A549 (cell line): Measurements from ENCODE around the gene PCK1. TPM values are rescaled to one million over a fixed set of nuclear protein-coding genes. Genes with fewer than 3 reads are reported as not detected.

Source experiments
- ATAC-seq, 2 experiments: fragments of 200-7000 bp in 1 of 2; fragments of >200 bp in 1 of 2; cut with Nextera tagmentation in 1 of 2; cut with Tn5 transposase in 1 of 2; 3 replicates each; pipeline versions ENCODE4 v1.8.0 to v1.9.1; 2018 to 2020; ENCODE audit warnings: mild to moderate bottlenecking in 1 of 2, moderate library complexity in 1 of 2
- CTCF ChIA-PET: fragments of 300-600 bp; sonication (Branson Sonifier 250); formaldehyde crosslinking; extraction: SDS; loops from one replicate; lab custom pipeline; 2021; ENCODE audit warnings: antibody characterized with exemption, inconsistent platforms; lab: Yijun Ruan, JAX
- POLR2A ChIA-PET: fragments of 350-600 bp; formaldehyde crosslinking; extraction: SDS; loops from one replicate; lab custom pipeline; 2021; ENCODE audit warnings: antibody characterized with exemption, inconsistent platforms; lab: Yijun Ruan, JAX
- DNase-seq, 2 experiments: peaks; one replicate each; pipeline versions ENCODE4 v3.0.0 to v3.0.0-alpha.2; 2011 to 2016; ENCODE audit warnings: low read depth in 1 of 2, low spot score in 1 of 2
- FAIRE-seq: peaks from 2 replicates; lab custom pipeline; 2011; peaks lifted over from hg19 to GRCh38; lab: Jason Lieb, UNC
- H3K27ac ChIP-seq, 2 experiments: fragments of >200 bp; sonication (Bioruptor Twin); formaldehyde crosslinking; 3 replicates each; pipeline ENCODE4 v1.5.1; 2016 to 2017
- H3K4me1 ChIP-seq: fragments of >200 bp; sonication (Bioruptor Twin); formaldehyde crosslinking; 3 replicates; pipeline ENCODE4 v1.6.1; 2016
- H3K4me2 ChIP-seq: fragments of >200 bp; sonication (Bioruptor Twin); formaldehyde crosslinking; 3 replicates; pipeline ENCODE4 v1.6.1; 2016
- H3K4me3 ChIP-seq: fragments of >200 bp; sonication (Bioruptor Twin); formaldehyde crosslinking; 3 replicates; pipeline ENCODE4 v1.5.1; 2016
- H3K9me3 ChIP-seq: fragments of >200 bp; sonication (Bioruptor Twin); formaldehyde crosslinking; 3 replicates; pipeline ENCODE4 v1.6.1; 2016
- BCL3 ChIP-seq: fragments of >200 bp; sonication (Bioruptor Twin); formaldehyde crosslinking; IDR thresholded peaks from 3 replicates; pipeline ENCODE4 v1.6.1; 2016
- BHLHE40 ChIP-seq: IDR thresholded peaks from 2 replicates; pipeline ENCODE4 v1.6.1; 2012; ENCODE audit warnings: low read depth, low read length, inconsistent platforms
- ELK1 ChIP-seq: fragments of 150-350 bp; IDR thresholded peaks from 2 replicates; pipeline ENCODE4 v1.6.1; 2014; ENCODE audit warnings: low read depth, mild to moderate bottlenecking, low read length
- GATA3 ChIP-seq: IDR thresholded peaks from 2 replicates; pipeline ENCODE4 v1.6.1; 2012; ENCODE audit warnings: borderline replicate concordance
- JUN ChIP-seq, 2 experiments: fragments of >200 bp; sonication (Bioruptor Twin); formaldehyde crosslinking; IDR thresholded peaks; 2 replicates in 1 of 2; 3 replicates in 1 of 2; pipeline ENCODE4 v1.6.1; 2016 to 2017
- MAX ChIP-seq: IDR thresholded peaks from 2 replicates; pipeline ENCODE4 v1.6.1; 2012
- MAZ ChIP-seq: fragments of 150-350 bp; IDR thresholded peaks from 2 replicates; pipeline ENCODE4 v1.6.1; 2014; ENCODE audit warnings: antibody characterized with exemption, low read depth, low read length, borderline replicate concordance
- PHF8 ChIP-seq: fragments of 200-600 bp; sonication (generic); IDR thresholded peaks from 2 replicates; pipeline ENCODE4 v1.6.1; 2016; ENCODE audit warnings: low read depth, mild to moderate bottlenecking, antibody characterized with exemption, moderate library complexity, borderline replicate concordance
- RAD21 ChIP-seq, 2 experiments: fragments of >200 bp in 1 of 2; sonication (Bioruptor Twin) in 1 of 2; formaldehyde crosslinking in 1 of 2; IDR thresholded peaks in 1 of 2; conservative IDR thresholded peaks in 1 of 2; 2 replicates in 1 of 2; 3 replicates in 1 of 2; pipeline ENCODE4 v1.6.1; 2012 to 2018; ENCODE audit warnings: inconsistent platforms in 1 of 2
- RCOR1 ChIP-seq: fragments of 150-350 bp; IDR thresholded peaks from 2 replicates; pipeline ENCODE4 v1.6.1; 2014; ENCODE audit warnings: antibody characterized with exemption, low read length, low read depth
- USF2 ChIP-seq: fragments of 450-650 bp; IDR thresholded peaks from 2 replicates; pipeline ENCODE4 v1.6.1; 2014; ENCODE audit warnings: antibody characterized with exemption
- ZC3H11A ChIP-seq: fragments of 450-650 bp; IDR thresholded peaks from 2 replicates; pipeline ENCODE4 v1.6.1; 2014; ENCODE audit warnings: antibody characterized with exemption, mild to moderate bottlenecking
- WGBS: methylation state at CpG from one replicate; pipeline ENCODE4 v1.1.6; 2017; ENCODE audit errors: missing lambda C conversion rate; 5-methylcytosine and 5-hydroxymethylcytosine counted together
- polyA plus RNA-seq, 4 experiments: library from polyadenylated mRNA; depleted of rRNA in 3 of 4; stranded (reverse); fragments of >200 nt; fragmentation: RNase III in 1 of 4; extraction: RNeasy Plus Mini Kit Qiagen cat#74134 plus additional on column Dnase treatment in 1 of 4; gene quantifications; 2 replicates in 3 of 4; 3 replicates in 1 of 4; pipeline ENCODE4 v1.2.3, GENCODE V29; 2011 to 2017
- TF ChIP-seq, protein P1 (sequence below): fragments of 200-600 bp; sonication (generic); IDR thresholded peaks from 2 replicates; pipeline ENCODE4 v1.6.1; 2016; ENCODE audit warnings: antibody characterized with exemption, mild to moderate bottlenecking, moderate library complexity
- TF ChIP-seq, protein P2 (sequence below): fragments of >200 bp; sonication (Bioruptor Twin); formaldehyde crosslinking; IDR thresholded peaks from 3 replicates; pipeline ENCODE4 v1.5.1; 2016
- TF ChIP-seq, protein P3 (sequence below): fragments of >200 bp; sonication (Bioruptor Twin); formaldehyde crosslinking; IDR thresholded peaks from 2 replicates; pipeline ENCODE4 v1.6.1; 2016

The PCK1 gene
- polyA plus RNA-seq, 2 of the 4 experiments (the other 2 are of a cell fraction) = 0.04 to 0.12 TPM

DNA sequence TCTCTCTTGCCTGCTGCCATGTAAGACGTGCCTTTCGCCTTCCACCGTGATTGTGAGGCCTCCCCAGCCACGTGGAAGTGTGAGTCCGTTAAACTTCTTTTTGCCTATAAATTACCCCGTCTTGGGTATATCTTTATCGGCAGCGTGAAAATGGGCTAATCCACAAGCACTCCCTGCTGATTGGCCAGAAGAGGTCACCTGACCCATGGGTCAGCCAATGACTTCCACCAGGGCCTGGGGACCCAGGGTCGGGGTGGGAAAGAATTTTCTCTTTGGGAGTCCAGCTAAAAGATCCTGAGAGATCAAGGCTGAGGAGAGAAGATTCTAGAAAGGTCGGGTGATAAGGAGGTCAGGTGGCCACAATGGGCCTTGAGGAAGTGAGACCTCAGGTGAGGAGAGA is 42.2 kb downstream of the PCK1 start:
- CTCF ChIA-PET = interaction anchor here (0.6 to 11.3 kb wide), 5 partner anchors 20 to 1893 kb away, joined by 3 to 324 read pairs (median 7); no protein-coding TSS in a partner anchor
- no peak for ATAC-seq
- Histone ChIP-seq H3K4me1 (peaks cover 8% of the 10 kb centered on the region; the same call in 1 of the 3 replicates), H3K27ac (no peak overlapping the region), H3K9me3 (no peaks in the 10 kb centered on the region), H3K4me2 (no peak overlapping the region), H3K4me3 (no peak overlapping the region)
- POLR2A ChIA-PET = no interaction called here
- 71% methylated on average over 10 of the region's 10 CpGs for WGBS
- TF ChIP-seq BHLHE40 = no peak
- no peak for TF ChIP-seq MAZ
- no peak for TF ChIP-seq RCOR1
- no peak for DNase-seq
- FAIRE-seq = no peak

DNA sequence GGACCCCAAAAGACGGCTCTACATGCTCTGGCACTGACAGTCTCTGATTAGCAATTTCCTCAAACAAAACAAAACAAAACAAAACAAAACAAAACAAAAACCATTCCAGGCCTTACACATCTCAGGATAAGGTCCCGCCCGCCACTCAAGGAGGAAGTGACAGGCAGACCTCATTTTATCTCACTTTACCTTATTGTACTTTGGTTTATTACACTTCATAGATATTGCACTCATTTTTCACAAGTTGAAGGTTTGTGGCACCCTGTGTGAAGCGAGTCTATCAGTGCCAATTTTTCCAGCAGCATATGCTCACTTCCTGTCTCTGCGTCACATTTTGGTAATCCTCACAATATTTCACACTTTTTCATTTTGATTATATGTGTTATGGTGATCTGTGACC is 44.1 kb downstream of the PCK1 start:
- ATAC-seq (no peak), FAIRE-seq (no peak)
- TF ChIP-seq ELK1 (no peak), USF2 (no peak), JUN (IDR thresholded peaks at IDR 0.05) (no peak), PHF8 (no peak), MAZ (no peak), MAX (no peak), RAD21 (conservative IDR thresholded peaks at IDR 0.05 in 1 of 2, IDR thresholded peaks at IDR 0.05 in 1 of 2) (no peak), ZC3H11A (no peak), GATA3 (no peak), BCL3 (no peak)
- TF ChIP-seq, protein P1, sequence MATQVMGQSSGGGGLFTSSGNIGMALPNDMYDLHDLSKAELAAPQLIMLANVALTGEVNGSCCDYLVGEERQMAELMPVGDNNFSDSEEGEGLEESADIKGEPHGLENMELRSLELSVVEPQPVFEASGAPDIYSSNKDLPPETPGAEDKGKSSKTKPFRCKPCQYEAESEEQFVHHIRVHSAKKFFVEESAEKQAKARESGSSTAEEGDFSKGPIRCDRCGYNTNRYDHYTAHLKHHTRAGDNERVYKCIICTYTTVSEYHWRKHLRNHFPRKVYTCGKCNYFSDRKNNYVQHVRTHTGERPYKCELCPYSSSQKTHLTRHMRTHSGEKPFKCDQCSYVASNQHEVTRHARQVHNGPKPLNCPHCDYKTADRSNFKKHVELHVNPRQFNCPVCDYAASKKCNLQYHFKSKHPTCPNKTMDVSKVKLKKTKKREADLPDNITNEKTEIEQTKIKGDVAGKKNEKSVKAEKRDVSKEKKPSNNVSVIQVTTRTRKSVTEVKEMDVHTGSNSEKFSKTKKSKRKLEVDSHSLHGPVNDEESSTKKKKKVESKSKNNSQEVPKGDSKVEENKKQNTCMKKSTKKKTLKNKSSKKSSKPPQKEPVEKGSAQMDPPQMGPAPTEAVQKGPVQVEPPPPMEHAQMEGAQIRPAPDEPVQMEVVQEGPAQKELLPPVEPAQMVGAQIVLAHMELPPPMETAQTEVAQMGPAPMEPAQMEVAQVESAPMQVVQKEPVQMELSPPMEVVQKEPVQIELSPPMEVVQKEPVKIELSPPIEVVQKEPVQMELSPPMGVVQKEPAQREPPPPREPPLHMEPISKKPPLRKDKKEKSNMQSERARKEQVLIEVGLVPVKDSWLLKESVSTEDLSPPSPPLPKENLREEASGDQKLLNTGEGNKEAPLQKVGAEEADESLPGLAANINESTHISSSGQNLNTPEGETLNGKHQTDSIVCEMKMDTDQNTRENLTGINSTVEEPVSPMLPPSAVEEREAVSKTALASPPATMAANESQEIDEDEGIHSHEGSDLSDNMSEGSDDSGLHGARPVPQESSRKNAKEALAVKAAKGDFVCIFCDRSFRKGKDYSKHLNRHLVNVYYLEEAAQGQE = no peak
- TF ChIP-seq, protein P2, sequence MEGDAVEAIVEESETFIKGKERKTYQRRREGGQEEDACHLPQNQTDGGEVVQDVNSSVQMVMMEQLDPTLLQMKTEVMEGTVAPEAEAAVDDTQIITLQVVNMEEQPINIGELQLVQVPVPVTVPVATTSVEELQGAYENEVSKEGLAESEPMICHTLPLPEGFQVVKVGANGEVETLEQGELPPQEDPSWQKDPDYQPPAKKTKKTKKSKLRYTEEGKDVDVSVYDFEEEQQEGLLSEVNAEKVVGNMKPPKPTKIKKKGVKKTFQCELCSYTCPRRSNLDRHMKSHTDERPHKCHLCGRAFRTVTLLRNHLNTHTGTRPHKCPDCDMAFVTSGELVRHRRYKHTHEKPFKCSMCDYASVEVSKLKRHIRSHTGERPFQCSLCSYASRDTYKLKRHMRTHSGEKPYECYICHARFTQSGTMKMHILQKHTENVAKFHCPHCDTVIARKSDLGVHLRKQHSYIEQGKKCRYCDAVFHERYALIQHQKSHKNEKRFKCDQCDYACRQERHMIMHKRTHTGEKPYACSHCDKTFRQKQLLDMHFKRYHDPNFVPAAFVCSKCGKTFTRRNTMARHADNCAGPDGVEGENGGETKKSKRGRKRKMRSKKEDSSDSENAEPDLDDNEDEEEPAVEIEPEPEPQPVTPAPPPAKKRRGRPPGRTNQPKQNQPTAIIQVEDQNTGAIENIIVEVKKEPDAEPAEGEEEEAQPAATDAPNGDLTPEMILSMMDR = no peak
- TF ChIP-seq, protein P3, sequence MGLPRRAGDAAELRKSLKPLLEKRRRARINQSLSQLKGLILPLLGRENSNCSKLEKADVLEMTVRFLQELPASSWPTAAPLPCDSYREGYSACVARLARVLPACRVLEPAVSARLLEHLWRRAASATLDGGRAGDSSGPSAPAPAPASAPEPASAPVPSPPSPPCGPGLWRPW = no peak

More for the DNA sequence above, 44.1 kb downstream of the PCK1 start:
- no peak for DNase-seq
- Histone ChIP-seq H3K9me3 (no peaks in the 10 kb centered on the region), H3K4me3 (no peak overlapping the region), H3K27ac (no peak overlapping the region), H3K4me1 (peaks cover 8% of the 10 kb centered on the region; the same call in 1 of the 3 replicates), H3K4me2 (no peak overlapping the region)
- WGBS = 85% methylated on average over 5 of the region's 5 CpGs
- POLR2A ChIA-PET = no interaction called here
- CTCF ChIA-PET = interaction anchor here (11.3 kb wide), 1 partner anchor 605 kb away, joined by 324 read pairs; no protein-coding TSS in a partner anchor
